DMS 273 (cell line): ENCODE results near the gene SNX6.
"Not testable (repeated sequence)": the region's sequence is repeated elsewhere in the genome, so short reads cannot be mapped to it uniquely, and the experiment has no call there.

Experiments
- DNase-seq: peaks from one replicate; lab custom pipeline; 2025; ENCODE audit not compliant: unreplicated experiment; lab: John Stamatoyannopoulos, UW

SNX6 gene

GRCh38 chr14:34629657-34630529 is at the start of gene SNX6:
TSS of gene SNX6 (minus strand) at chr14:34630148. CDS start at chr14:34630116, 32 bp downstream.
- peak; percentile 91 for DNase-seq

- DNase-seq: no peak
Observed at GRCh38 chr14:34678735-34679134, 48.8 kb upstream of the SNX6 start.

- DNase-seq: peak; percentile 49
Observed at GRCh38 chr14:34678306-34678705, 48.4 kb upstream of the SNX6 start.

GRCh38 chr14:34676516-34677211 is 46.7 kb upstream of the SNX6 start:
- peak; percentile 81 for DNase-seq

- DNase-seq: no peak
Observed at GRCh38 chr14:34673702-34674101, 43.8 kb upstream of the SNX6 start.

- no peak for DNase-seq
Observed at GRCh38 chr14:34671716-34672115, 41.8 kb upstream of the SNX6 start.

GRCh38 chr14:34668111-34668510 is 38.2 kb upstream of the SNX6 start:
- DNase-seq: no peak

GRCh38 chr14:34667007-34667406 is 37.1 kb upstream of the SNX6 start:
- DNase-seq: no peak

GRCh38 chr14:34665785-34666435 is 36.0 kb upstream of the SNX6 start:
- DNase-seq: no peak

- DNase-seq: no peak
Observed at GRCh38 chr14:34662561-34663088, 32.7 kb upstream of the SNX6 start.

GRCh38 chr14:34660796-34661195 is 30.8 kb upstream of the SNX6 start:
- DNase-seq: no peak

GRCh38 chr14:34655959-34656358 is 26.0 kb upstream of the SNX6 start:
- no peak for DNase-seq

- not testable (repeated sequence) for DNase-seq
Observed at GRCh38 chr14:34653073-34653472, 23.1 kb upstream of the SNX6 start.

GRCh38 chr14:34652348-34652747 is 22.4 kb upstream of the SNX6 start:
- DNase-seq: not testable (repeated sequence)

- DNase-seq: no peak
Observed at GRCh38 chr14:34650786-34651584, 21.0 kb upstream of the SNX6 start.

- DNase-seq: not testable (repeated sequence)
Observed at GRCh38 chr14:34650006-34650405, 20.1 kb upstream of the SNX6 start.

- no peak for DNase-seq
Observed at GRCh38 chr14:34649344-34649743, 19.4 kb upstream of the SNX6 start.

- DNase-seq: no peak
Observed at GRCh38 chr14:34646570-34647255, 16.8 kb upstream of the SNX6 start.

- DNase-seq: no peak
Observed at GRCh38 chr14:34643361-34643760, 13.4 kb upstream of the SNX6 start.

GRCh38 chr14:34642595-34642994 is 12.6 kb upstream of the SNX6 start:
- DNase-seq: no peak
